B cell (primary cell): ENCODE measurements around the gene ADRB1. TPM values are rescaled to one million over a fixed set of nuclear protein-coding genes. Genes with fewer than 3 reads are reported as not detected.
A peak's percentile ranks its signal among the peaks of the same experiment; 100 is the strongest.

Experiments
- ATAC-seq: fragments of 200-7000 bp; cut with Tn5 transposase; one replicate; pipeline ENCODE4 v1.10.0; 2021; ENCODE audit warnings: low read depth, mild to moderate bottlenecking, moderate number of reproducible peaks, moderate library complexity
- CTCF ChIA-PET: fragments of 350-600 bp; sonication (Branson Sonifier 250); formaldehyde crosslinking; loops from one replicate; lab custom pipeline; 2021; ENCODE audit warnings: antibody characterized with exemption, inconsistent platforms; lab: Charles Lee
- POLR2A ChIA-PET: fragments of 350-600 bp; sonication (Branson Sonifier 250); formaldehyde crosslinking; loops from one replicate; lab custom pipeline; 2021; ENCODE audit warnings: antibody characterized with exemption; lab: Charles Lee
- DNase-seq: peaks from one replicate; pipeline ENCODE4 v3.0.0; 2013
- H2AFZ ChIP-seq: 2 replicates; pipeline ENCODE4 v1.6.1; 2012; ENCODE audit warnings: mild to moderate bottlenecking, low read depth, low read length; ENCODE audit not compliant: insufficient read depth, poor library complexity, severe bottlenecking
- H3K27ac ChIP-seq, 2 donors: 1 replicate in 1 of 2; 2 replicates in 1 of 2; pipeline ENCODE4 v1.5.1; 2012 to 2013; ENCODE audit warnings: low read length in 2 of 2, mild to moderate bottlenecking in 2 of 2, moderate library complexity in 1 of 2
- H3K27me3 ChIP-seq, 4 experiments: fragments of 200-600 bp in 1 of 4; sonication (generic) in 1 of 4; replicated peaks in 1 of 4; 1 replicate in 2 of 4; 2 replicates in 2 of 4; pipeline versions ENCODE4 v1.6.1 to v1.7.0; 2013 to 2016; ENCODE audit warnings: low read length in 3 of 4, mild to moderate bottlenecking in 2 of 4, mixed read lengths in 1 of 4, moderate library complexity in 1 of 4; ENCODE audit not compliant: insufficient read depth in 4 of 4, control insufficient read depth in 3 of 4; ENCODE audit errors: control extremely low read depth in 1 of 4
- H3K36me3 ChIP-seq, 2 experiments: replicated peaks in 1 of 2; 1 replicate in 1 of 2; 2 replicates in 1 of 2; pipeline versions ENCODE4 v1.6.1 to v1.7.1; 2013; ENCODE audit warnings: low read length in 1 of 2; ENCODE audit not compliant: insufficient read depth in 2 of 2, control insufficient read depth in 1 of 2; ENCODE audit errors: control extremely low read depth in 1 of 2, extremely low read depth in 1 of 2
- H3K4me1 ChIP-seq, 2 donors: fragments of 200-600 bp in 1 of 2; sonication (generic) in 1 of 2; 1 replicate in 1 of 2; 2 replicates in 1 of 2; pipeline versions ENCODE4 v1.5.1 to v1.6.1; 2013 to 2017; ENCODE audit warnings: low read length in 2 of 2; ENCODE audit not compliant: control insufficient read depth in 2 of 2, insufficient read depth in 2 of 2
- H3K4me2 ChIP-seq: replicated peaks from 2 replicates; pipeline ENCODE3; 2012; ENCODE audit warnings: mild to moderate bottlenecking, low read depth, low read length; ENCODE audit not compliant: poor library complexity, severe bottlenecking
- H3K4me3 ChIP-seq, 5 experiments: fragments of 200-600 bp in 1 of 5; sonication (generic) in 1 of 5; 1 replicate in 3 of 5; 2 replicates in 2 of 5; pipeline versions ENCODE4 v1.5.1 to v1.7.0; 2011 to 2016; ENCODE audit warnings: low read length in 4 of 5, mild to moderate bottlenecking in 4 of 5, low read depth in 2 of 5, control low read depth in 1 of 5, moderate library complexity in 1 of 5; ENCODE audit not compliant: insufficient read depth in 1 of 5; ENCODE audit errors: control extremely low read depth in 1 of 5, extremely low read depth in 1 of 5
- H3K79me2 ChIP-seq: fragments of 200-600 bp; sonication (generic); one replicate; pipeline ENCODE4 v1.6.0; 2016; ENCODE audit warnings: low read length; ENCODE audit not compliant: control insufficient read depth, insufficient read depth
- H3K9ac ChIP-seq: fragments of 200-600 bp; sonication (generic); 2 replicates; pipeline ENCODE4 v1.6.1; 2017; ENCODE audit warnings: mild to moderate bottlenecking, low read length, moderate library complexity
- H3K9me3 ChIP-seq, 3 donors: one replicate each; pipeline versions ENCODE4 v1.6.1 to v1.7.1; 2013; ENCODE audit warnings: low read length in 2 of 3; ENCODE audit not compliant: control insufficient read depth in 2 of 3, insufficient read depth in 1 of 3; ENCODE audit errors: control extremely low read depth in 1 of 3
- H4K20me1 ChIP-seq: 2 replicates; pipeline ENCODE4 v1.6.0; 2012; ENCODE audit warnings: mild to moderate bottlenecking, low read length; ENCODE audit not compliant: insufficient read depth, control insufficient read depth, poor library complexity, severe bottlenecking
- H3K27ac Mint-ChIP-seq: one replicate; pipeline ENCODE4 v1.8.0; 2021; ENCODE audit warnings: mixed read lengths
- H3K27me3 Mint-ChIP-seq: one replicate; pipeline ENCODE4 v1.8.0; 2021; ENCODE audit warnings: mixed read lengths
- H3K4me1 Mint-ChIP-seq: one replicate; pipeline ENCODE4 v1.8.0; 2021; ENCODE audit warnings: mixed read lengths
- H3K4me3 Mint-ChIP-seq: one replicate; pipeline ENCODE4 v1.8.0; 2021; ENCODE audit warnings: mixed read lengths
- H3K9me3 Mint-ChIP-seq: one replicate; pipeline ENCODE4 v1.8.0; 2022; ENCODE audit warnings: mixed read lengths; ENCODE audit not compliant: insufficient read depth
- CTCF ChIP-seq: fragments of 200-600 bp; IDR thresholded peaks from one replicate; pipeline ENCODE4 v1.8.0; 2022; ENCODE audit warnings: antibody characterized with exemption, mild to moderate bottlenecking
- EZH2 ChIP-seq: IDR thresholded peaks from 2 replicates; pipeline ENCODE4 v1.6.1; 2012; ENCODE audit warnings: borderline replicate concordance, low read depth, mild to moderate bottlenecking, moderate library complexity, low read length; ENCODE audit not compliant: insufficient read depth, poor library complexity, severe bottlenecking
- WGBS: methylation state at CpG from one replicate; pipeline ENCODE4 v1.1.5; 2013; ENCODE audit warnings: missing lambda C conversion rate; ENCODE audit not compliant: insufficient coverage; 5-methylcytosine and 5-hydroxymethylcytosine counted together
- intact Hi-C: fragments of 100-400 bp; cut with micrococcal nuclease; formaldehyde crosslinking; loops from one replicate; pipeline ENCODE4 v1.10.0; 2022
- polyA plus RNA-seq: library from polyadenylated mRNA; depleted of rRNA; stranded (reverse); fragments of >200 nt; gene quantifications from 2 replicates; pipeline ENCODE4 v1.2.3, GENCODE V29; 2012
- total RNA-seq, 2 donors: library from RNA; stranded (reverse); fragments of 120-200 nt in 1 of 2; gene quantifications; 1 replicate in 1 of 2; 2 replicates in 1 of 2; pipeline versions ENCODE4 v1.2.3 to v1.2.4, GENCODE V29; 2013 to 2022

ADRB1 gene
- total and polyA plus RNA-seq, 2 donors (not counting 1 experiment from before 2014, with no cell fraction given): 0.10 TPM; not detected in 1

- Mint-ChIP-seq H3K27me3 (peaks cover 65% of the 10 kb centered on the region), H3K4me1 (peaks cover 21% of the 10 kb centered on the region), H3K9me3 (no peaks in the 10 kb centered on the region), H3K4me3 (peak overlapping the region; percentile 89), H3K27ac (no peak overlapping the region)
- no peak overlapping the region for H3K27ac ChIP-seq
- CTCF ChIA-PET: no interaction called here
- ATAC-seq: no peak
- H3K4me3 ChIP-seq: peak overlapping the region in 4 of 5 experiments; percentile 11 to 60 (median 44)
- H3K4me2 ChIP-seq: peak overlapping the region; percentile 93
- H3K9me3 ChIP-seq: peaks cover 0 to 7% (median 0%) of the 10 kb centered on the region in 3 donors
- peaks cover 0 to 43% (median 38%) of the 10 kb centered on the region in 4 experiments for H3K27me3 ChIP-seq
- POLR2A ChIA-PET: no interaction called here
- peak overlapping the region; percentile 42 for H3K9ac ChIP-seq
- 23% methylated on average over 106 of the region's 106 CpGs for WGBS
- DNase-seq: peak; percentile 52
- intact Hi-C loops: no loop called here
- TF ChIP-seq CTCF (no peak), EZH2 (peak; percentile 46)
- H4K20me1 ChIP-seq: no peaks in the 10 kb centered on the region
- peaks cover 24 to 26% of the 10 kb centered on the region in 2 donors for H3K4me1 ChIP-seq
- no peaks in the 10 kb centered on the region for H3K79me2 ChIP-seq
- peak overlapping the region; percentile 72 for H2AFZ ChIP-seq
- no peaks in the 10 kb centered on the region for H3K36me3 ChIP-seq
Observed at GRCh38 chr10:114044247-114045135, 825 bp downstream of the ADRB1 start.
